C4-2B (cell line): ENCODE measurements around the gene LRIG1.

Source experiments
- H3K27ac ChIP-seq: fragments of 450-650 bp; 2 replicates; pipeline ENCODE4 v1.5.1; 2017
- ZFX ChIP-seq: fragments of 450-650 bp; IDR thresholded peaks from 2 replicates; pipeline ENCODE4 v1.6.1; 2017
- TF ChIP-seq, protein P1 (sequence below): fragments of 450-650 bp; conservative IDR thresholded peaks from 2 replicates; pipeline ENCODE4 v1.5.1; 2017; ENCODE audit warnings: mild to moderate bottlenecking

Gene LRIG1

DNA sequence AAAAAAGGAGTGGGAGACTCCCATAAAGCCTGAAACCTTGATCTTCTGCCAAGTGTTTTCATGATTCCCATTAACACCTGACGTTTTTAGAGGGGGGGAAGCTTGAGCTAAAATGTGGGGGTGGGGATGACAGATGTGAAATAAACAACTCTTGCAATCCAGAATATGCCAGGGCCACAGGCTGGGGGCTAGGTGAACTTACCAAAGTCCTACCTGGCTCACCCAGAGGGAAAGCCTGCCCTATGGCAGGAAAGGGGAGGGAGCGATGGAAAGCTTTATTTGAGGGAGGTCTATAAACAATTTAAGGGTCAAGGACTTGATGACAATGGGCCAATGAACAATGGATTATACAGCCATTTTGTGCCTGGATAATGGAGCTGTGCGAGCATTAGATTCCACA lies 108.3 kb downstream of the LRIG1 start:
- TF ChIP-seq, protein P1, sequence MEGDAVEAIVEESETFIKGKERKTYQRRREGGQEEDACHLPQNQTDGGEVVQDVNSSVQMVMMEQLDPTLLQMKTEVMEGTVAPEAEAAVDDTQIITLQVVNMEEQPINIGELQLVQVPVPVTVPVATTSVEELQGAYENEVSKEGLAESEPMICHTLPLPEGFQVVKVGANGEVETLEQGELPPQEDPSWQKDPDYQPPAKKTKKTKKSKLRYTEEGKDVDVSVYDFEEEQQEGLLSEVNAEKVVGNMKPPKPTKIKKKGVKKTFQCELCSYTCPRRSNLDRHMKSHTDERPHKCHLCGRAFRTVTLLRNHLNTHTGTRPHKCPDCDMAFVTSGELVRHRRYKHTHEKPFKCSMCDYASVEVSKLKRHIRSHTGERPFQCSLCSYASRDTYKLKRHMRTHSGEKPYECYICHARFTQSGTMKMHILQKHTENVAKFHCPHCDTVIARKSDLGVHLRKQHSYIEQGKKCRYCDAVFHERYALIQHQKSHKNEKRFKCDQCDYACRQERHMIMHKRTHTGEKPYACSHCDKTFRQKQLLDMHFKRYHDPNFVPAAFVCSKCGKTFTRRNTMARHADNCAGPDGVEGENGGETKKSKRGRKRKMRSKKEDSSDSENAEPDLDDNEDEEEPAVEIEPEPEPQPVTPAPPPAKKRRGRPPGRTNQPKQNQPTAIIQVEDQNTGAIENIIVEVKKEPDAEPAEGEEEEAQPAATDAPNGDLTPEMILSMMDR = no peak
- TF ChIP-seq ZFX = no peak
- no peak overlapping the region for H3K27ac ChIP-seq

DNA sequence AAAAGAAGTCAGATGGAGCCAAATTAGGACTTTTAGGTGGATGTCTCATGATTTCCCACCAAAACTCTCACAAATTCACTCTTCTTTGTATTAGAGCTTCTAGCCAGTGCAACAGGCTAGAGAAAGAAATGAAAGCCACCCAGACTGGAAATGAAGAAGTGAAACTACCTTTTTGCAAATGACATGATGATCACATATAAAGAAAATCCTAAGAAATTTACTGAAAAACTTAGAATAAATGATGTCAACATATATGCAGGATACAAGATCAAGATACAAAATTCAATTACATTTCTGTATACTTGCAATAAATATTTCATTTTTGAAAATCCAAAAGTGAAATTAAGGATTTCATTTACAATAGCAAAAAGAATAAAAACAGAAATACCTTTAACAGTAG lies 110.8 kb downstream of the LRIG1 start:
- TF ChIP-seq ZFX = no peak
- TF ChIP-seq, protein P1 = no peak
- H3K27ac ChIP-seq = no peak overlapping the region

GRCh38 chr3:66386925-66387650 lies 113.7 kb downstream of the LRIG1 start:
- H3K27ac ChIP-seq = no peak overlapping the region
- no peak for TF ChIP-seq ZFX
- TF ChIP-seq, protein P1 = no peak

GRCh38 chr3:66386011-66386924 lies 114.6 kb downstream of the LRIG1 start:
- H3K27ac ChIP-seq = no peak overlapping the region
- TF ChIP-seq, protein P1 = no peak
- TF ChIP-seq ZFX = no peak

GRCh38 chr3:66385066-66385465 lies 115.8 kb downstream of the LRIG1 start:
- no peak overlapping the region for H3K27ac ChIP-seq
- TF ChIP-seq, protein P1 = no peak
- no peak for TF ChIP-seq ZFX

- no peak overlapping the region for H3K27ac ChIP-seq
- no peak for TF ChIP-seq ZFX
- TF ChIP-seq, protein P1 = no peak
Measured at GRCh38 chr3:66383998-66384745, 116.7 kb downstream of the LRIG1 start.
